Stomach smooth muscle (tissue), 2 donors: Measurements from ENCODE around the gene ANAPC5.

Experiments
- H3K27ac ChIP-seq: one replicate; pipeline ENCODE4 v1.7.0; 2013; ENCODE audit warnings: mild to moderate bottlenecking, low read length, inconsistent platforms
- H3K27me3 ChIP-seq, 2 donors: one replicate each; pipeline ENCODE4 v1.7.0; 2013; ENCODE audit warnings: low read length in 2 of 2; ENCODE audit not compliant: insufficient read depth in 2 of 2, control insufficient read depth in 1 of 2
- H3K36me3 ChIP-seq, 2 donors: one replicate each; pipeline ENCODE4 v1.7.0; 2013; ENCODE audit warnings: low read length in 2 of 2; ENCODE audit not compliant: control insufficient read depth in 2 of 2, insufficient read depth in 2 of 2
- H3K4me1 ChIP-seq: one replicate; pipeline ENCODE4 v1.7.0; 2013; ENCODE audit warnings: low read length; ENCODE audit not compliant: control insufficient read depth, insufficient read depth
- H3K4me3 ChIP-seq, 2 donors: one replicate each; pipeline ENCODE4 v1.7.0; 2013; ENCODE audit warnings: low read length in 2 of 2
- H3K9ac ChIP-seq, 2 donors: one replicate each; pipeline ENCODE4 v1.7.0; 2013; ENCODE audit warnings: low read length in 2 of 2, mild to moderate bottlenecking in 1 of 2
- H3K9me3 ChIP-seq, 2 donors: one replicate each; pipeline ENCODE4 v1.7.0; 2013; ENCODE audit warnings: low read length in 2 of 2; ENCODE audit not compliant: control insufficient read depth in 2 of 2
- donor health status: healthy.
- donor health status: Pancreatic carcinoma.

The ANAPC5 gene

DNA sequence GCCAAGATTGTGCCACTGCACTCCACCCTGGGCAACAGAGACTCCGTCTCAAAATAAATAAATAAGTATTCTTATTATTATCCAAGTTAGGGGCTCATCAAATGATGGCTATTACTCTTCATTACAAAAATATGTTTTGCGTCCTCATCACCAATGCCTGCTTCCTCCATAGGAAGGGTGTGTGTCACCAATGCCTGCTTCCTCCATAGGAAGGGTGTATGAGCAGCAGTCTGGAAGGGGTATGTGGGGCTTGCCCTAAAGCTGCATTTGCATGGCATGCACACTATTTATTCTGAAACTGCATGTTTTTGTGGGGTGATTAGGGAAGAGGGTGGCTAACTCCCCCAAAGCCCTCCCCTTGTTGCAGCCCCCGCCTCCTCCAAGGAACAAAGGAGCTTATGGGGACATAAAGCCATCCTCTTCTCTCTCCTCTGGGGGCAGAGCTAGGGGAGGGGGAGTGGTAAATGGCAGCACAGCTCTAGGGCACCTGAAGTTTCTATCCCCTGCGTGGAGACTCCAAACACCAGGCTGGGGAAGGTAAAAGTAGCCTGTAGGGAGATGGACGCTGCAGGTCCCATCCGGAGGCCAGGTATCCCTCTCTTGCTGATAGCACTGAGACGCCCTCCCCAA lies 57.0 kb downstream of the ANAPC5 start:
- H3K4me3 ChIP-seq = peak overlapping the region; percentile 84 to 89
- no peak overlapping the region for H3K27ac ChIP-seq
- no peaks in the 10 kb centered on the region for H3K27me3 ChIP-seq
- peaks cover 0 to 4% of the 10 kb centered on the region in 2 donors for H3K36me3 ChIP-seq
- no peaks in the 10 kb centered on the region for H3K9me3 ChIP-seq
- H3K4me1 ChIP-seq = peaks cover 24% of the 10 kb centered on the region
- H3K9ac ChIP-seq = peak overlapping the region; percentile 73 to 82

DNA sequence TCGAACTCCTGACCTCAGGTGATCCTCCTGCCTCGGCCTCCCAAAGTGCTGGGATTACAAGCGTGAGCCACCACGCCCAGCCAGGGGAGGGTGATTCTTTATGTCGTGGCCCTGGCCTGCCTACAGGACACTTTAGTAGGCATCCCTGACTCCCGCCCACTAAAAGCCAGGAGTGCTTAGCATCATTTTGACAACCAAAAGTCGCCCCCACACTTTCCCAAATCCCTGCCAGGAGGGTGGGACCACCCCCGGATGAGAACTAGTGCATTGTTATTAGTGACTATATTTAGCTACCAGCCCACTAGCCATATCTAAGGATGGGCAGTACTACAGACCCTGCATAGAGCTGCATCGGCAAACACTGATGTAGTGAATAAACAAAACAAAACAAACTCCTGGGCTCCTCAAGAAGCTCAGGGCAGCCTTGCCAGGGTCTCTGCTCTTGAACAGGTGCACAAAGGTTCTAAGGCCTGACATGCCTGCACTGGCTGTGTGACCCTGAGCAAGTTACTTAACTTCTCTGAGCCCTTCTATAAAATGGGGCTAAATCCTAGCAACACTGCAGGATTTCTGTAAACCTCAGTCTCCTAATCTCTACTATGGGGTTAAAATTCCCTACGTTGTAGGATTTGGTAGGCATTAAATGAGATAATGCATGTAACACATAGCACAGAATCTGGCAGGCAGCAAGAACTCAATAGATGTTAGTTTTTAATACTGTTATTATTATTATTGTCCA lies 57.9 kb downstream of the ANAPC5 start:
- no peaks in the 10 kb centered on the region for H3K27me3 ChIP-seq
- H3K4me1 ChIP-seq = peaks cover 24% of the 10 kb centered on the region
- no peaks in the 10 kb centered on the region for H3K9me3 ChIP-seq
- H3K36me3 ChIP-seq = peaks cover 0 to 4% of the 10 kb centered on the region in 2 donors
- no peak overlapping the region for H3K9ac ChIP-seq
- no peak overlapping the region for H3K27ac ChIP-seq
- no peak overlapping the region for H3K4me3 ChIP-seq

GRCh38 chr12:121293603-121294002 lies 58.6 kb downstream of the ANAPC5 start:
- no peaks in the 10 kb centered on the region for H3K27me3 ChIP-seq
- H3K4me1 ChIP-seq = peaks cover 25% of the 10 kb centered on the region

DNA sequence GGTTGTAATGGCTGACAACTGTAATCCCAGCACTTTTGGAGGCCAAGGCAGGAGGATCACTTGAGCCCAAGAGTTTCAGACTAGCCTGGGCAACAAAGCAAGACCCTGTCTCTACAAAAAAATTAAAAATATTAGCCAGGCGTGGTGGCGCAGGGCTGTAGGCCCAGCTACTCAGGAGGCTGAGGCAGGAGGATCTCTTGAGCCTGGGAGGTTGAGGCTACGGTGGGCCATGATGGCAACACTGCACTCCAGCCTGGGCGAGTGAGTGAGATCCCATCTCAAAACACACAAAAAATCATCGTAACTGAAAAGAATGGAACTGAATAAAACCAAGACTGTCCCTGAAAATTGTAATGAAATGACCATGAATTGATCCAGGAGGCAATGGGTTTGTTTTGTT lies 61.8 kb downstream of the ANAPC5 start:
- H3K36me3 ChIP-seq = peaks cover 0 to 7% of the 10 kb centered on the region in 2 donors

More at GRCh38 chr12:121293603-121294002, 58.6 kb downstream of the ANAPC5 start:
- H3K9me3 ChIP-seq = no peaks in the 10 kb centered on the region
- no peak overlapping the region for H3K4me3 ChIP-seq
- H3K36me3 ChIP-seq = peaks cover 0 to 4% of the 10 kb centered on the region in 2 donors
- no peak overlapping the region for H3K9ac ChIP-seq
- no peak overlapping the region for H3K27ac ChIP-seq

DNA sequence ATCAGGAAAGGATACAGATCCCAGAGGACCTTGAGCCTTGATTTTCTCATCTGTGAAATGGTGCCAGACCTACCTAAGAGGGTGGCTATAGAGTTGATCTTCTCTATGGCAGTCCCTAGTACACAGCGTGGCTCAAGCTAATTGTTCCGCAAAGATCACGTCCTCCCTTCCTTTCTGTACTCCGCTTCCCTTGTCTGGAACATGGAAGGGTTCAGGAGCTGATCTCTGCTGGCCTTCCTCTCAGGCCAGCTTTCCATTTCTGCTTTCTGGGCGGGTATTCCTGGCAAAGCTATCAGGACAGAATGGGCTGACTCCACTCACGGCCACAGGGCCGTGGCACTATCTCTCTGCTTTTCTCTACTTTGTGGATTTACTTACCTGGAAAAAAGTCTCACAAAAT lies 62.2 kb downstream of the ANAPC5 start:
- Histone ChIP-seq H3K9me3 (no peaks in the 10 kb centered on the region), H3K27ac (no peak overlapping the region), H3K4me1 (peaks cover 13% of the 10 kb centered on the region)

More for the DNA sequence above, 61.8 kb downstream of the ANAPC5 start:
- no peak overlapping the region for H3K27ac ChIP-seq
- no peak overlapping the region for H3K9ac ChIP-seq
- H3K27me3 ChIP-seq = no peaks in the 10 kb centered on the region
- no peak overlapping the region for H3K4me3 ChIP-seq
- no peaks in the 10 kb centered on the region for H3K9me3 ChIP-seq
- peaks cover 18% of the 10 kb centered on the region for H3K4me1 ChIP-seq

DNA sequence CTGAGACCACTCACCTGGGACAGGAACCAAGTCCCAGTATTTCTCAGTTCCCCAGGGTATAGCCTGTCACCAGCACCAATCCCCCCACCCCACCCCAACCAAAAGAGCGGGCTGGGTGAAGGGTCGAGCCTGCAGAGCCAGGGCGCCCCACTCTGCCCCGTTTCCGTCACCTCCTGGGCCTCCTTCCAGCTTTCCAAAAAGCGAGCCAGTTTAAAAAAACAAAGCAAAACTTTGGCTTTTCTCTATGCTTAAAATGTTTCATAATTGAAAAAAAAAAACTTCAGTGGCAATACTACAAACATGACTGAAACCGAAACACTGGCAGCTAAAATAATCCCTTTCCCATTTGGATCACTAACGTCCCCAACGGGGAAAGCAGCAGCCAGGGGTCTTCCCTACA lies 63.2 kb downstream of the ANAPC5 start:
- peaks cover 11% of the 10 kb centered on the region for H3K4me1 ChIP-seq
- H3K9ac ChIP-seq = no peak overlapping the region
- H3K27me3 ChIP-seq = no peaks in the 10 kb centered on the region
- no peak overlapping the region for H3K4me3 ChIP-seq
- H3K9me3 ChIP-seq = no peaks in the 10 kb centered on the region
- peaks cover 0 to 7% of the 10 kb centered on the region in 2 donors for H3K36me3 ChIP-seq
- peak overlapping the region; percentile 6 for H3K27ac ChIP-seq

More for the DNA sequence above, 62.2 kb downstream of the ANAPC5 start:
- Histone ChIP-seq H3K36me3 (peaks cover 0 to 7% of the 10 kb centered on the region in 2 donors), H3K4me3 (no peak overlapping the region), H3K27me3 (no peaks in the 10 kb centered on the region), H3K9ac (no peak overlapping the region)

GRCh38 chr12:121288158-121288845 lies 63.9 kb downstream of the ANAPC5 start:
- Histone ChIP-seq H3K4me3 (no peak overlapping the region), H3K27ac (peak overlapping the region; percentile 6), H3K27me3 (no peaks in the 10 kb centered on the region), H3K36me3 (peaks cover 0 to 7% of the 10 kb centered on the region in 2 donors), H3K9me3 (no peaks in the 10 kb centered on the region), H3K9ac (no peak overlapping the region), H3K4me1 (peaks cover 11% of the 10 kb centered on the region)

DNA sequence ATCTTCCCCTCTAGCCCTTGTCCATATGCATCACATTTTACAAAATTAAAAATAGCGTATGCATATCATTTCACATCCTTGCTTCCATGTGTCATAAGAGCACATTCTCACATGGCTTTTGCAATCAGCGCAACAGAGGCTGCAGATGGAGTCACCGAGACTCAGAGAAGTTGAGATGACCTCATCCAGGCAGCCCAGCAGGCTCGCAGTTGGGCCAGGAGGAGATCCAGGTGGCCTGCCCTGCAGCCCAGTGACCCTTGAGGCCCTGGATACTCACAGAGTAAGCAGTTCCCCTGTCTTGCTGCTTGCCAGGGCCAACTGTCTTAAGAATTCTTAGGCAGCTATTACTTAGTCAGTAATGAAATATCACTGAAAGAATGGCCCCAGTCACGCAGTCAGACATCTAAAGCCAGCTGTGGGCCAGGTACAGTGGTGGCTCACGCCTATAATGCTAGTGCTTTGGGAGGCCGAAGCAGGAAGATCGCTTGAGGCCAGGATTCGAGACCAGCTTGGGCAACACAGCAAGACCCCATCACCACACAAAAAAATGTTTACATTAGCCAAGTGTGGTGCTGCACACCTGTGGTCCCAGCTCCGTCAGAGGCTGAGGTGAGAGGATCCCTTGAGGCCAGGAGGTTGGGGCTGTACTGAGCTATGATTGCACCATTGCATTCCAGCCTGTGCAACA lies 64.8 kb downstream of the ANAPC5 start:
- H3K9ac ChIP-seq = no peak overlapping the region
- H3K9me3 ChIP-seq = no peaks in the 10 kb centered on the region
- no peak overlapping the region for H3K27ac ChIP-seq
- no peaks in the 10 kb centered on the region for H3K27me3 ChIP-seq
- H3K36me3 ChIP-seq = peaks cover 0 to 6% of the 10 kb centered on the region in 2 donors
- H3K4me1 ChIP-seq = peaks cover 16% of the 10 kb centered on the region
- no peak overlapping the region for H3K4me3 ChIP-seq

- Histone ChIP-seq H3K4me3 (no peak overlapping the region), H3K4me1 (peaks cover 21% of the 10 kb centered on the region), H3K27me3 (no peaks in the 10 kb centered on the region)
Observed at GRCh38 chr12:121285856-121286255, 66.4 kb downstream of the ANAPC5 start.

DNA sequence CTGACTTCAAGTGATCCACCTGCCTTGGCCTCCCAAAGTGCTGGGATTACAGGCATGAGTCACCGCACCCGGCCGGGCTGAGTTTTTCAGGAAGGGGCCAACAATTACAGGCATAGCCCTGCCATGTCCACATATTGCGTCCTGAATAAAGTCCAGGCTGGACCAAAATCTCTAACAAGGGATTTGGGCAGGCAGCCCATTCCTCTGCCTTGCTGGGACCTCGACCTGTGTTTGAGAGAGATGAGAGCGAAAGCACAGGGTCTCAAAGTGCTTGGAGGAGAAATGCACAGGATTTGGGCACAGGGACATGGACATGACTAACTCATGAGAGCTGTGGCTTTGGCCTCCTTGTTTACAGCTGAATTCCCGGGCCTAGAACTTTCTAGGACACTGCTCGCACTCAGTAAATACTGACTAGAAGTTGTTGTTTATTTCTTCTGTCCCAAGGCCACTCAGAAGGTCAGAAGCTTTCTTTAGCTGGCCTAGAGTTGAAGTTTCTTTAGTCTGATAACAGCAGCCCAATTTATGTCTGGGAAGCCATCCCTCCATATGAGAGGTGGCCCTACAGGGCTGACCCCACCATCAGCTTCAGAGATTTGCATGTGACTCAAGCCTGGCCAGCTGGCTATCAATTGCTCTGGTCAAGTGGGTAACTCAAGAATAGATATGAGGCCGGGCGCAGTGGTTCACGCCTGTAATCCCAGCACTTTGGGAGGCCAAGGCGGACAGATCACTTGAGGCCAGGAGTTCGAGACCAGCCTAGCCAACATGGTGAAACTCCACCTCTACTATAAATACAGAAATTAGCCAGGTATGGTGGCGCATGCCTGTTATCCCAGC lies 67.4 kb downstream of the ANAPC5 start:
- Histone ChIP-seq H3K36me3 (peaks cover 0 to 2% of the 10 kb centered on the region in 2 donors), H3K27me3 (no peaks in the 10 kb centered on the region), H3K4me1 (peaks cover 22% of the 10 kb centered on the region), H3K27ac (no peak overlapping the region), H3K9ac (peak overlapping the region in 1 of 2 donors; percentile 29), H3K4me3 (no peak overlapping the region), H3K9me3 (no peaks in the 10 kb centered on the region)

More at GRCh38 chr12:121285856-121286255, 66.4 kb downstream of the ANAPC5 start:
- Histone ChIP-seq H3K36me3 (peaks cover 0 to 2% of the 10 kb centered on the region in 2 donors), H3K9ac (no peak overlapping the region), H3K27ac (no peak overlapping the region), H3K9me3 (no peaks in the 10 kb centered on the region)
